NCI-H187 treated with DMSO at 0.1 percent for 48 hours (cell line): ENCODE results near the gene MGP.

Source experiments
- DNase-seq: peaks from one replicate; lab custom pipeline; 2025; lab: John Stamatoyannopoulos, UW

Gene MGP

GRCh38 chr12:14885718-14886221 is at the start of gene MGP:
MGP (minus strand) TSS chr12:14885854; CDS start chr12:14885791, 63 bp downstream.
- DNase-seq, result no peak

GRCh38 chr12:14935031-14935430 is 49.4 kb upstream of the MGP start:
- no peak for DNase-seq

GRCh38 chr12:14934511-14934910 is 48.9 kb upstream of the MGP start:
- DNase-seq, result no peak

- no peak for DNase-seq
Measured at GRCh38 chr12:14931791-14932560, 46.3 kb upstream of the MGP start.

GRCh38 chr12:14931359-14931758 is 45.7 kb upstream of the MGP start:
- DNase-seq, result no peak

- no peak for DNase-seq
Measured at GRCh38 chr12:14930299-14930698, 44.6 kb upstream of the MGP start.

GRCh38 chr12:14928931-14929330 is 43.3 kb upstream of the MGP start:
- DNase-seq, result no peak

- no peak for DNase-seq
Measured at GRCh38 chr12:14927267-14927666, 41.6 kb upstream of the MGP start.

- DNase-seq, result no peak
Measured at GRCh38 chr12:14924541-14924940, 38.9 kb upstream of the MGP start.

- DNase-seq, result no peak
Measured at GRCh38 chr12:14923944-14924343, 38.3 kb upstream of the MGP start.

GRCh38 chr12:14921218-14921617 is 35.6 kb upstream of the MGP start:
- DNase-seq, result no peak

- no peak for DNase-seq
Measured at GRCh38 chr12:14920475-14921126, 34.9 kb upstream of the MGP start.

GRCh38 chr12:14919455-14919854 is 33.8 kb upstream of the MGP start:
- no peak for DNase-seq

GRCh38 chr12:14915736-14916135 is 30.1 kb upstream of the MGP start:
- no peak for DNase-seq

- peak; percentile 61 for DNase-seq
Measured at GRCh38 chr12:14913381-14913781, 27.7 kb upstream of the MGP start.

GRCh38 chr12:14911131-14911530 is 25.5 kb upstream of the MGP start:
- no peak for DNase-seq

GRCh38 chr12:14910090-14910915 is 24.6 kb upstream of the MGP start:
- DNase-seq, result no peak

GRCh38 chr12:14907953-14908352 is 22.3 kb upstream of the MGP start:
- no peak for DNase-seq

- no peak for DNase-seq
Measured at GRCh38 chr12:14906114-14906513, 20.5 kb upstream of the MGP start.

GRCh38 chr12:14905269-14906004 is 19.8 kb upstream of the MGP start:
- no peak for DNase-seq

GRCh38 chr12:14904854-14905253 is 19.2 kb upstream of the MGP start:
- DNase-seq, result no peak
